ENCODE data around the gene ARHGEF4. TPM values are rescaled to one million over a fixed set of nuclear protein-coding genes. Genes with fewer than 3 reads are reported as not detected.

ARHGEF4 gene
- total and polyA plus RNA-seq, 2 donors (not counting 3 experiments of a cell fraction or from before 2014, with no cell fraction given): not detected

DNA sequence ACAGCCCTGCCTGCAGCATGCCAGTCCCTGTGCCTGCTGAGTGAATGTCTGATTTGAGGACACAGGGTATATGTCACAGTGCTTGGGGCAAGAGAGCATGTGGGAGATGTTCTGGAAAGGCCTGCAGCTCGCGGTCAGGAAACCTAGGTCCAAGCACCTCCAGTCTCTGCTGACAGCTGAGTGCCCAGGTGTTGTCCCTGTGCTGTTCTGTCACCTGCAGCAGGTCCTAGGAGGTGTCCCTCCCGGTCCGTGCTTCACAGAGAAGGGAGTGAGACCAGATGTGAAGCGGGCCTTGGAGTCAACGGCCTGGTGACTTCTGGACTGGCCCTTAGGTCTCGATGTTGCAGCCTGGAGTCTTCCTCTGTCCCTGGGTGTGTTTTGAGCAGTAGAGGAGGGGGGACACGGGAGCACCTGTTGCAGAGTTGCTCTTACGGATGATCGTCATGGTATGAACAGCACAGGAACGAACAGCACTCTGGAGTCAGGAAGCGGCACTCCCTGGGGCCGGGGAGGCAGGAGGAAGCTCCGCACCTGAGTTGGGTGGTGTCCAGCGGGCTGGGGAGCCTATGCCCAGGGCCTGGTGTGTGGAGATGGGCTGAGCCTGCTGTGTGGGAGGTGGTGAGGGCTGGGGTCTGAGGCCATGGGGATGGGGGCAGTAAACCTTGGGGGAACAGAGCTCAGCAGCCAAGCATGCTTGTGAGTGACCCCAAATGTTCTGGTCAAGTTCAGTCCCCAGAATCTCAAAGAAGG is 21.6 kb upstream of the ARHGEF4 start:
- H3K4me2 ChIP-seq (ENCODE audit: insufficient read depth, low read length): no peak overlapping the region
- H3K9ac ChIP-seq (replicated peaks; ENCODE audit: extremely low read depth, insufficient read depth, low read length): no peak overlapping the region
- no peak overlapping the region for H2AFZ ChIP-seq (ENCODE audit: low read depth, low read length)
- no TSS peak for BruUV-seq (replicated peaks)
- no peaks in the 10 kb centered on the region for H3K9me3 ChIP-seq (replicated peaks; ENCODE audit: control insufficient read depth, insufficient read depth, low read length)
- H3K36me3 ChIP-seq (ENCODE audit: control insufficient read depth in 2 of 2, extremely low read depth in 1 of 2, insufficient read depth in 2 of 2, low read length in 2 of 2): no peaks in the 10 kb centered on the region
- dilution Hi-C loops (cut with MboI; ENCODE audit: extremely low pct_ligation_motif_present, low sequenced_read_pairs) (no loop called here), intact Hi-C loops (cut with micrococcal nuclease) (no loop called here)
- H3K79me2 ChIP-seq (ENCODE audit: control insufficient read depth, insufficient read depth, low read length): no peaks in the 10 kb centered on the region
- no peak for TF ChIP-seq POLR2A (IDR thresholded peaks at IDR 0.05; ENCODE audit: low read depth, low read length)
- no peak for TF ChIP-seq MYC (IDR thresholded peaks at IDR 0.05; ENCODE audit: low read depth, low read length)
- no peak for TF ChIP-seq POLR2AphosphoS5 (IDR thresholded peaks at IDR 0.05; ENCODE audit: insufficient read depth, low read depth, low read length)
- TF ChIP-seq, protein P1, sequence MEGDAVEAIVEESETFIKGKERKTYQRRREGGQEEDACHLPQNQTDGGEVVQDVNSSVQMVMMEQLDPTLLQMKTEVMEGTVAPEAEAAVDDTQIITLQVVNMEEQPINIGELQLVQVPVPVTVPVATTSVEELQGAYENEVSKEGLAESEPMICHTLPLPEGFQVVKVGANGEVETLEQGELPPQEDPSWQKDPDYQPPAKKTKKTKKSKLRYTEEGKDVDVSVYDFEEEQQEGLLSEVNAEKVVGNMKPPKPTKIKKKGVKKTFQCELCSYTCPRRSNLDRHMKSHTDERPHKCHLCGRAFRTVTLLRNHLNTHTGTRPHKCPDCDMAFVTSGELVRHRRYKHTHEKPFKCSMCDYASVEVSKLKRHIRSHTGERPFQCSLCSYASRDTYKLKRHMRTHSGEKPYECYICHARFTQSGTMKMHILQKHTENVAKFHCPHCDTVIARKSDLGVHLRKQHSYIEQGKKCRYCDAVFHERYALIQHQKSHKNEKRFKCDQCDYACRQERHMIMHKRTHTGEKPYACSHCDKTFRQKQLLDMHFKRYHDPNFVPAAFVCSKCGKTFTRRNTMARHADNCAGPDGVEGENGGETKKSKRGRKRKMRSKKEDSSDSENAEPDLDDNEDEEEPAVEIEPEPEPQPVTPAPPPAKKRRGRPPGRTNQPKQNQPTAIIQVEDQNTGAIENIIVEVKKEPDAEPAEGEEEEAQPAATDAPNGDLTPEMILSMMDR (IDR thresholded peaks at IDR 0.05; ENCODE audit: extremely low read depth in 1 of 2, insufficient read depth in 1 of 2, low read depth in 1 of 2, low read length in 2 of 2): no peak
- no peak for TF ChIP-seq GATA2 (IDR thresholded peaks at IDR 0.05; ENCODE audit: insufficient read depth, insufficient read length, low read depth, low read length)
- no peaks in the 10 kb centered on the region for H3K27me3 ChIP-seq (ENCODE audit: control insufficient read depth in 2 of 2, insufficient read depth in 2 of 2, low read length in 2 of 2)
- H4K20me1 ChIP-seq (replicated peaks; ENCODE audit: control insufficient read depth, extremely low read depth, insufficient read depth, low read length): no peaks in the 10 kb centered on the region
- no peaks in the 10 kb centered on the region for H3K9me1 ChIP-seq (replicated peaks; ENCODE audit: control insufficient read depth, extremely low read depth, insufficient read depth, low read length)
- CTCF ChIA-PET: no interaction called here
- POLR2A ChIA-PET: no interaction called here
- H3K4me1 ChIP-seq (ENCODE audit: control insufficient read depth, extremely low read depth, insufficient read depth, low read length): no peaks in the 10 kb centered on the region
- H3K4me3 ChIP-seq (replicated peaks in 1 of 3; ENCODE audit: insufficient read depth in 1 of 3, low read depth in 1 of 3, low read length in 3 of 3): no peak overlapping the region
- no peak for DNase-seq (ENCODE audit: low read depth, low spot score)
- H3K27ac ChIP-seq (ENCODE audit: insufficient read depth, low read depth, low read length): no peak overlapping the region
- no peak for FAIRE-seq

DNA sequence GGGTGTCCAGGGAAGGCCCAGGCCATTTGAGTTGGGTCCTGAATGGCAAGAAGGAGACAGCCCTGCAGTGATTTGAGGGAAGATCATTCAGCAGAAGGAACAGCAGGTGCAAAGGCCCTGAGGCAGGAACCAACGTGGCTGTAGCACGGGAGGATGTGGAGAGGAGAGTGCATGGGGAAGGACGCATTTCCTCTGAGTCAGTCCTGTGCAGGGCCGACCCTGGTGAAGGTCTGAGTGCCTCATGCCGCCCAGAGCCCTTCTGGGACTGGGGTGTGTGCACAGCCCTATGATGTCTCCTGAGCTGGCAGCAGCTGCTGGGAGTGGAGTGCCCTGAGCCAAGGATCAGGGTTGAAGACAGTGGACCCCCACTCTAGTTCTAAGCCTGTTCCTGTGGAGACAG is 17.9 kb upstream of the ARHGEF4 start:
- no peaks in the 10 kb centered on the region for H4K20me1 ChIP-seq (replicated peaks; ENCODE audit: control insufficient read depth, extremely low read depth, insufficient read depth, low read length)
- ChIA-PET CTCF (no interaction called here), POLR2A (no interaction called here)
- no peak for TF ChIP-seq MYC (IDR thresholded peaks at IDR 0.05; ENCODE audit: low read depth, low read length)
- TF ChIP-seq FOS (IDR thresholded peaks at IDR 0.05; ENCODE audit: borderline replicate concordance, insufficient read depth, low read length): peak; percentile 7
- TF ChIP-seq POLR2A (IDR thresholded peaks at IDR 0.05; ENCODE audit: low read depth, low read length): no peak
- no peak for TF ChIP-seq GATA2 (IDR thresholded peaks at IDR 0.05; ENCODE audit: insufficient read depth, insufficient read length, low read depth, low read length)
- TF ChIP-seq JUN (IDR thresholded peaks at IDR 0.05; ENCODE audit: borderline replicate concordance, insufficient read depth, insufficient read length, low read depth): no peak
- TF ChIP-seq, protein P2, sequence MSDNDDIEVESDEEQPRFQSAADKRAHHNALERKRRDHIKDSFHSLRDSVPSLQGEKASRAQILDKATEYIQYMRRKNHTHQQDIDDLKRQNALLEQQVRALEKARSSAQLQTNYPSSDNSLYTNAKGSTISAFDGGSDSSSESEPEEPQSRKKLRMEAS (IDR thresholded peaks at IDR 0.05; ENCODE audit: insufficient read depth, insufficient read length): no peak
- no peaks in the 10 kb centered on the region for H3K36me3 ChIP-seq (ENCODE audit: control insufficient read depth in 2 of 2, extremely low read depth in 1 of 2, insufficient read depth in 2 of 2, low read length in 2 of 2)
- H3K79me2 ChIP-seq (ENCODE audit: control insufficient read depth, insufficient read depth, low read length): no peaks in the 10 kb centered on the region
- BruUV-seq (replicated peaks): no TSS peak
- H3K27ac ChIP-seq (ENCODE audit: insufficient read depth, low read depth, low read length): no peak overlapping the region
- DNase-seq (ENCODE audit: low read depth, low spot score) (no peak), FAIRE-seq (no peak)
- no peak overlapping the region for H3K4me2 ChIP-seq (ENCODE audit: insufficient read depth, low read length)
- H3K27me3 ChIP-seq (ENCODE audit: control insufficient read depth in 2 of 2, insufficient read depth in 2 of 2, low read length in 2 of 2): no peaks in the 10 kb centered on the region
- no peaks in the 10 kb centered on the region for H3K9me3 ChIP-seq (replicated peaks; ENCODE audit: control insufficient read depth, insufficient read depth, low read length)
- no peak overlapping the region for H3K9ac ChIP-seq (replicated peaks; ENCODE audit: extremely low read depth, insufficient read depth, low read length)
- dilution Hi-C loops (cut with MboI; ENCODE audit: extremely low pct_ligation_motif_present, low sequenced_read_pairs): no loop called here
- no peaks in the 10 kb centered on the region for H3K9me1 ChIP-seq (replicated peaks; ENCODE audit: control insufficient read depth, extremely low read depth, insufficient read depth, low read length)
- intact Hi-C loops (cut with micrococcal nuclease): no loop called here
- H2AFZ ChIP-seq (ENCODE audit: low read depth, low read length): no peak overlapping the region
- H3K4me3 ChIP-seq (replicated peaks in 1 of 3; ENCODE audit: insufficient read depth in 1 of 3, low read depth in 1 of 3, low read length in 3 of 3): no peak overlapping the region
- no peaks in the 10 kb centered on the region for H3K4me1 ChIP-seq (ENCODE audit: control insufficient read depth, extremely low read depth, insufficient read depth, low read length)

Measured in endothelial cell of umbilical vein (primary cell).